ENCODE results near the gene KCTD11. TPM values are rescaled to one million over a fixed set of nuclear protein-coding genes. Genes with fewer than 3 reads are reported as not detected.

The KCTD11 gene
- total and polyA plus RNA-seq, 10 of the 15 experiments (the other 5 are each of a cell fraction or from before 2014, with no cell fraction given) = 0.05 to 7.3 (median 2.9) TPM

GRCh38 chr17:7393613-7394451, 41.9 kb downstream of the KCTD11 start (continued):
- no peak for TF ChIP-seq SPI1 (IDR thresholded peaks at IDR 0.05; ENCODE audit: borderline replicate concordance, insufficient read depth, low read depth, low read length)
- no peak for TF ChIP-seq RFX5 (IDR thresholded peaks at IDR 0.05; ENCODE audit: low read depth, low read length)
- TF ChIP-seq NR2C1 (IDR thresholded peaks at IDR 0.05) = no peak
- no peak for TF ChIP-seq MAX (IDR thresholded peaks at IDR 0.05; ENCODE audit: low read depth, low read length)
- TF ChIP-seq HSF1 (IDR thresholded peaks at IDR 0.05; ENCODE audit: low read depth, low read length) = no peak
- 0 out of 2 replicates have a peak, but pooled peaks have one; percentile 22 for TF ChIP-seq NR2F1 (conservative IDR thresholded peaks at IDR 0.05)
- TF ChIP-seq ATF2 (IDR thresholded peaks at IDR 0.05; ENCODE audit: low read length) = no peak
- TF ChIP-seq RELB (IDR thresholded peaks at IDR 0.05; ENCODE audit: low read depth) = 0 out of 2 replicates have a peak, but pooled peaks have one; percentile 13
- no peak for TF ChIP-seq FOXM1 (IDR thresholded peaks at IDR 0.05; ENCODE audit: low read depth, low read length)
- TF ChIP-seq POLR2A (IDR thresholded peaks at IDR 0.05; ENCODE audit: low read depth, low read length) = no peak; the same call in 1 of the 2 replicates
- TF ChIP-seq IKZF2 (IDR thresholded peaks at IDR 0.05) = no peak
- TF ChIP-seq ATF7 (IDR thresholded peaks at IDR 0.05; ENCODE audit: low read depth) = no peak
- no peak for TF ChIP-seq ESRRA (IDR thresholded peaks at IDR 0.05; ENCODE audit: low read length)
- no peak for TF ChIP-seq ZBTB33 (IDR thresholded peaks at IDR 0.05)
- TF ChIP-seq DPF2 (IDR thresholded peaks at IDR 0.05) = no peak
- TF ChIP-seq BCLAF1 (IDR thresholded peaks at IDR 0.05) = no peak

Data from GM12878 (cell line).